HepG2 (cell line): ENCODE measurements around the gene MGLL. TPM values are rescaled to one million over a fixed set of nuclear protein-coding genes. Genes with fewer than 3 reads are reported as not detected.

Source experiments
- CEBPG ChIP-seq: IDR thresholded peaks from 2 replicates; pipeline ENCODE4 v1.6.1; 2016
- FOXJ3 ChIP-seq: sonication (generic); formaldehyde crosslinking; IDR thresholded peaks from 2 replicates; pipeline ENCODE4 v1.4.0; 2020; ENCODE audit warnings: missing genetic modification reagents, mild to moderate bottlenecking, borderline replicate concordance
- NFATC3 ChIP-seq: sonication (generic); formaldehyde crosslinking; IDR thresholded peaks from 2 replicates; pipeline ENCODE4 v1.5.1; 2020; ENCODE audit warnings: mild to moderate bottlenecking, missing genetic modification reagents
- PHB2 ChIP-seq: fragments of 450-650 bp; IDR thresholded peaks from 2 replicates; pipeline ENCODE4 v1.6.1; 2018; ENCODE audit not compliant: partially characterized antibody
- TAF1 ChIP-seq: sonication (generic); formaldehyde crosslinking; IDR thresholded peaks from 2 replicates; pipeline ENCODE4 v1.4.0; 2020; ENCODE audit warnings: missing genetic modification reagents
- THAP11 ChIP-seq: IDR thresholded peaks from 2 replicates; pipeline ENCODE4 v1.6.1; 2016; ENCODE audit warnings: missing biosample characterization, missing genetic modification reagents
- ZNF530 ChIP-seq: sonication (generic); formaldehyde crosslinking; IDR thresholded peaks from 2 replicates; pipeline ENCODE4 v1.5.0; 2020; ENCODE audit warnings: low read depth, mild to moderate bottlenecking, missing genetic modification reagents
- ZNF678 ChIP-seq: sonication (generic); formaldehyde crosslinking; IDR thresholded peaks from 2 replicates; pipeline ENCODE4 v1.4.0; 2020; ENCODE audit warnings: mild to moderate bottlenecking, missing genetic modification reagents
- ZNF773 ChIP-seq: sonication (generic); formaldehyde crosslinking; IDR thresholded peaks from 2 replicates; pipeline ENCODE4 v1.4.0; 2020; ENCODE audit warnings: missing genetic modification reagents, borderline replicate concordance
- polyA plus RNA-seq, 8 experiments: library from polyadenylated mRNA; depleted of rRNA in 3 of 8; stranded (reverse) in 7 of 8; unstranded in 1 of 8; fragments of >200 nt; fragmentation: Illumina TruSeq in 4 of 8; extraction: Trizol in 4 of 8; gene quantifications; 2 replicates each; pipeline versions ENCODE4 v1.2.1 to v1.2.3, GENCODE V29; 2011 to 2016; ENCODE audit warnings: low read depth in 4 of 8, missing spikeins in 1 of 8, mixed read lengths in 1 of 8; ENCODE audit not compliant: insufficient read depth in 1 of 8
- total RNA-seq, 5 experiments: library from RNA; depleted of rRNA; stranded (reverse); fragments of >200 nt; fragmentation: Illumina TruSeq; extraction: Trizol; gene quantifications; 2 replicates each; pipeline ENCODE4 v1.2.3, GENCODE V29; 2016; ENCODE audit warnings: low read depth in 1 of 5
- TF ChIP-seq, protein P1 (sequence below): sonication (generic); formaldehyde crosslinking; IDR thresholded peaks from 2 replicates; pipeline ENCODE4 v1.4.0; 2020; ENCODE audit warnings: mild to moderate bottlenecking, missing genetic modification reagents
- TF ChIP-seq, protein P2 (sequence below): sonication (generic); formaldehyde crosslinking; IDR thresholded peaks from 2 replicates; pipeline ENCODE4 v1.5.1; 2020; ENCODE audit warnings: missing genetic modification reagents, mild to moderate bottlenecking, borderline replicate concordance
- TF ChIP-seq, protein P3 (sequence below): sonication (generic); formaldehyde crosslinking; IDR thresholded peaks from 2 replicates; pipeline ENCODE4 v1.8.0; 2022; ENCODE audit warnings: missing genetic modification reagents, mild to moderate bottlenecking, moderate library complexity, borderline replicate concordance
- TF ChIP-seq, protein P4 (sequence below): sonication (generic); formaldehyde crosslinking; IDR thresholded peaks from 2 replicates; pipeline ENCODE4 v1.4.0; 2020; ENCODE audit warnings: mild to moderate bottlenecking, low read depth, missing genetic modification reagents
- TF ChIP-seq, protein P5 (sequence below): sonication (generic); formaldehyde crosslinking; IDR thresholded peaks from 2 replicates; pipeline ENCODE4 v1.4.0; 2020; ENCODE audit warnings: missing genetic modification reagents, borderline replicate concordance
- TF ChIP-seq, protein P6 (sequence below): sonication (generic); formaldehyde crosslinking; IDR thresholded peaks from 2 replicates; pipeline ENCODE4 v1.5.0; 2020; ENCODE audit warnings: mild to moderate bottlenecking, low read depth, missing genetic modification reagents, borderline replicate concordance
- TF ChIP-seq, protein P7 (sequence below): sonication (generic); formaldehyde crosslinking; IDR thresholded peaks from 2 replicates; pipeline ENCODE4 v1.4.0; 2020; ENCODE audit warnings: missing genetic modification reagents

MGLL gene
- total and polyA plus RNA-seq, 2 of the 13 experiments (the other 11 are each of a cell fraction or from before 2014, with no cell fraction given) = not detected

DNA sequence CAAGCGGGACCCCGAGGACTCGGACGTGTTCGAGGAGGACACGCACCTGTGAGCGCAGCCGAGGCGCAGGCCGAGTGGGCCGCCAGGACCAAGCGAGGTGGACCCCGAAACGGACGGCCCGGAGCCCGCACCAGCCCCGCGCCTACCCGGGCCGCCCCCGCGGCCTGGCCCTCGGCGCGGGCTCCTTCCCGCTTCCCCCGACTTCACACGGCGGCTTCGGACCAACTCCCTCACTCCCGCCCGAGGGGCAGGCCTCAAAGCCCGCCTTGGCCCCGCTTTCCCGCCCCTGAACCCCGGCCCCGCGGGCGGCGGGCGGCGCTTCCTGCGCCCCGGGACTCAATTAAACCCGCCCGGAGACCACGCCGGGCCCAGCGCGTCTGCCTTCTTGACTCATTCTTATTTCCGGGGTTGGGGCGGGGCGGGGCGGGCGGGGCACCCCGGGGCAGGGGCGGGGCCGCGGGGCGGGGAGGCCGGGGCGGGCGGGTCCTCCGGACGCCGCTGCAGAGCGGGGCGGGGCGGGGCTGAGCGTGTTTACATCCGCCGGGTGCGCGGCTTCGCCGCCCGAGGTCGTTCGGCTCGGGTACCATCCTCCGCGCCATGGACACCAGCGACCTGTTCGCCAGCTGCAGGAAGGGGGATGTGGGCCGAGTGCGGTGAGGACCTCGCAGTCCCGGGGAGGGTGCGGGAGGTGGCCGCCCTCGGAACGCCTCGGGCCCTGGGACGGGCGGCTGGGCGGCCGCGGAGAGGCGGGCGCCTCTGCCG is 149.7 kb downstream of the MGLL start, which contains the start of gene ABTB1 (continued):
- peak; percentile 46; the same call in 1 of the 2 replicates for TF ChIP-seq TAF1 (CRISPR knock-in tag)
- TF ChIP-seq ZNF773 (CRISPR knock-in tag) = no peak
- no peak for TF ChIP-seq PHB2
- TF ChIP-seq, protein P1, sequence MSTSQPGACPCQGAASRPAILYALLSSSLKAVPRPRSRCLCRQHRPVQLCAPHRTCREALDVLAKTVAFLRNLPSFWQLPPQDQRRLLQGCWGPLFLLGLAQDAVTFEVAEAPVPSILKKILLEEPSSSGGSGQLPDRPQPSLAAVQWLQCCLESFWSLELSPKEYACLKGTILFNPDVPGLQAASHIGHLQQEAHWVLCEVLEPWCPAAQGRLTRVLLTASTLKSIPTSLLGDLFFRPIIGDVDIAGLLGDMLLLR (CRISPR knock-in tag) = no peak
- TF ChIP-seq, protein P2, sequence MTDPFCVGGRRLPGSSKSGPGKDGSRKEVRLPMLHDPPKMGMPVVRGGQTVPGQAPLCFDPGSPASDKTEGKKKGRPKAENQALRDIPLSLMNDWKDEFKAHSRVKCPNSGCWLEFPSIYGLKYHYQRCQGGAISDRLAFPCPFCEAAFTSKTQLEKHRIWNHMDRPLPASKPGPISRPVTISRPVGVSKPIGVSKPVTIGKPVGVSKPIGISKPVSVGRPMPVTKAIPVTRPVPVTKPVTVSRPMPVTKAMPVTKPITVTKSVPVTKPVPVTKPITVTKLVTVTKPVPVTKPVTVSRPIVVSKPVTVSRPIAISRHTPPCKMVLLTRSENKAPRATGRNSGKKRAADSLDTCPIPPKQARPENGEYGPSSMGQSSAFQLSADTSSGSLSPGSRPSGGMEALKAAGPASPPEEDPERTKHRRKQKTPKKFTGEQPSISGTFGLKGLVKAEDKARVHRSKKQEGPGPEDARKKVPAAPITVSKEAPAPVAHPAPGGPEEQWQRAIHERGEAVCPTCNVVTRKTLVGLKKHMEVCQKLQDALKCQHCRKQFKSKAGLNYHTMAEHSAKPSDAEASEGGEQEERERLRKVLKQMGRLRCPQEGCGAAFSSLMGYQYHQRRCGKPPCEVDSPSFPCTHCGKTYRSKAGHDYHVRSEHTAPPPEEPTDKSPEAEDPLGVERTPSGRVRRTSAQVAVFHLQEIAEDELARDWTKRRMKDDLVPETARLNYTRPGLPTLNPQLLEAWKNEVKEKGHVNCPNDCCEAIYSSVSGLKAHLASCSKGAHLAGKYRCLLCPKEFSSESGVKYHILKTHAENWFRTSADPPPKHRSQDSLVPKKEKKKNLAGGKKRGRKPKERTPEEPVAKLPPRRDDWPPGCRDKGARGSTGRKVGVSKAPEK (CRISPR knock-in tag) = no peak
- peak; percentile 39; the same call in 1 of the 2 replicates for TF ChIP-seq THAP11 (CRISPR knock-in tag)
- TF ChIP-seq, protein P3, sequence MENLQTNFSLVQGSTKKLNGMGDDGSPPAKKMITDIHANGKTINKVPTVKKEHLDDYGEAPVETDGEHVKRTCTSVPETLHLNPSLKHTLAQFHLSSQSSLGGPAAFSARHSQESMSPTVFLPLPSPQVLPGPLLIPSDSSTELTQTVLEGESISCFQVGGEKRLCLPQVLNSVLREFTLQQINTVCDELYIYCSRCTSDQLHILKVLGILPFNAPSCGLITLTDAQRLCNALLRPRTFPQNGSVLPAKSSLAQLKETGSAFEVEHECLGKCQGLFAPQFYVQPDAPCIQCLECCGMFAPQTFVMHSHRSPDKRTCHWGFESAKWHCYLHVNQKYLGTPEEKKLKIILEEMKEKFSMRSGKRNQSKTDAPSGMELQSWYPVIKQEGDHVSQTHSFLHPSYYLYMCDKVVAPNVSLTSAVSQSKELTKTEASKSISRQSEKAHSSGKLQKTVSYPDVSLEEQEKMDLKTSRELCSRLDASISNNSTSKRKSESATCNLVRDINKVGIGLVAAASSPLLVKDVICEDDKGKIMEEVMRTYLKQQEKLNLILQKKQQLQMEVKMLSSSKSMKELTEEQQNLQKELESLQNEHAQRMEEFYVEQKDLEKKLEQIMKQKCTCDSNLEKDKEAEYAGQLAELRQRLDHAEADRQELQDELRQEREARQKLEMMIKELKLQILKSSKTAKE = no peak
- TF ChIP-seq, protein P4, sequence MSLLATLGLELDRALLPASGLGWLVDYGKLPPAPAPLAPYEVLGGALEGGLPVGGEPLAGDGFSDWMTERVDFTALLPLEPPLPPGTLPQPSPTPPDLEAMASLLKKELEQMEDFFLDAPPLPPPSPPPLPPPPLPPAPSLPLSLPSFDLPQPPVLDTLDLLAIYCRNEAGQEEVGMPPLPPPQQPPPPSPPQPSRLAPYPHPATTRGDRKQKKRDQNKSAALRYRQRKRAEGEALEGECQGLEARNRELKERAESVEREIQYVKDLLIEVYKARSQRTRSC = no peak
- TF ChIP-seq, protein P5, sequence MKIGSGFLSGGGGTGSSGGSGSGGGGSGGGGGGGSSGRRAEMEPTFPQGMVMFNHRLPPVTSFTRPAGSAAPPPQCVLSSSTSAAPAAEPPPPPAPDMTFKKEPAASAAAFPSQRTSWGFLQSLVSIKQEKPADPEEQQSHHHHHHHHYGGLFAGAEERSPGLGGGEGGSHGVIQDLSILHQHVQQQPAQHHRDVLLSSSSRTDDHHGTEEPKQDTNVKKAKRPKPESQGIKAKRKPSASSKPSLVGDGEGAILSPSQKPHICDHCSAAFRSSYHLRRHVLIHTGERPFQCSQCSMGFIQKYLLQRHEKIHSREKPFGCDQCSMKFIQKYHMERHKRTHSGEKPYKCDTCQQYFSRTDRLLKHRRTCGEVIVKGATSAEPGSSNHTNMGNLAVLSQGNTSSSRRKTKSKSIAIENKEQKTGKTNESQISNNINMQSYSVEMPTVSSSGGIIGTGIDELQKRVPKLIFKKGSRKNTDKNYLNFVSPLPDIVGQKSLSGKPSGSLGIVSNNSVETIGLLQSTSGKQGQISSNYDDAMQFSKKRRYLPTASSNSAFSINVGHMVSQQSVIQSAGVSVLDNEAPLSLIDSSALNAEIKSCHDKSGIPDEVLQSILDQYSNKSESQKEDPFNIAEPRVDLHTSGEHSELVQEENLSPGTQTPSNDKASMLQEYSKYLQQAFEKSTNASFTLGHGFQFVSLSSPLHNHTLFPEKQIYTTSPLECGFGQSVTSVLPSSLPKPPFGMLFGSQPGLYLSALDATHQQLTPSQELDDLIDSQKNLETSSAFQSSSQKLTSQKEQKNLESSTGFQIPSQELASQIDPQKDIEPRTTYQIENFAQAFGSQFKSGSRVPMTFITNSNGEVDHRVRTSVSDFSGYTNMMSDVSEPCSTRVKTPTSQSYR (CRISPR knock-in tag) = no peak
- TF ChIP-seq, protein P6, sequence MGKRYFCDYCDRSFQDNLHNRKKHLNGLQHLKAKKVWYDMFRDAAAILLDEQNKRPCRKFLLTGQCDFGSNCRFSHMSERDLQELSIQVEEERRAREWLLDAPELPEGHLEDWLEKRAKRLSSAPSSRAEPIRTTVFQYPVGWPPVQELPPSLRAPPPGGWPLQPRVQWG (CRISPR knock-in tag) = no peak
- TF ChIP-seq FOXJ3 = no peak
- TF ChIP-seq ZNF530 (CRISPR knock-in tag) = no peak
- TF ChIP-seq CEBPG (CRISPR knock-in tag) = no peak
- TF ChIP-seq ZNF678 (CRISPR knock-in tag) = no peak
- TF ChIP-seq, protein P7, sequence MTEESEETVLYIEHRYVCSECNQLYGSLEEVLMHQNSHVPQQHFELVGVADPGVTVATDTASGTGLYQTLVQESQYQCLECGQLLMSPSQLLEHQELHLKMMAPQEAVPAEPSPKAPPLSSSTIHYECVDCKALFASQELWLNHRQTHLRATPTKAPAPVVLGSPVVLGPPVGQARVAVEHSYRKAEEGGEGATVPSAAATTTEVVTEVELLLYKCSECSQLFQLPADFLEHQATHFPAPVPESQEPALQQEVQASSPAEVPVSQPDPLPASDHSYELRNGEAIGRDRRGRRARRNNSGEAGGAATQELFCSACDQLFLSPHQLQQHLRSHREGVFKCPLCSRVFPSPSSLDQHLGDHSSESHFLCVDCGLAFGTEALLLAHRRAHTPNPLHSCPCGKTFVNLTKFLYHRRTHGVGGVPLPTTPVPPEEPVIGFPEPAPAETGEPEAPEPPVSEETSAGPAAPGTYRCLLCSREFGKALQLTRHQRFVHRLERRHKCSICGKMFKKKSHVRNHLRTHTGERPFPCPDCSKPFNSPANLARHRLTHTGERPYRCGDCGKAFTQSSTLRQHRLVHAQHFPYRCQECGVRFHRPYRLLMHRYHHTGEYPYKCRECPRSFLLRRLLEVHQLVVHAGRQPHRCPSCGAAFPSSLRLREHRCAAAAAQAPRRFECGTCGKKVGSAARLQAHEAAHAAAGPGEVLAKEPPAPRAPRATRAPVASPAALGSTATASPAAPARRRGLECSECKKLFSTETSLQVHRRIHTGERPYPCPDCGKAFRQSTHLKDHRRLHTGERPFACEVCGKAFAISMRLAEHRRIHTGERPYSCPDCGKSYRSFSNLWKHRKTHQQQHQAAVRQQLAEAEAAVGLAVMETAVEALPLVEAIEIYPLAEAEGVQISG = peak; percentile 55; the same call in 1 of the 2 replicates
- TF ChIP-seq NFATC3 = no peak
